HG03439 (cell line): Measurements from ENCODE around the gene FAM24B.
A peak's percentile ranks its signal among the peaks of the same experiment; 100 is the strongest.
"Not testable (repeated sequence)": the region's sequence is repeated elsewhere in the genome, so short reads cannot be mapped to it uniquely, and the experiment has no call there.

Experiments used
- ATAC-seq: cut with Tn5 transposase; IDR thresholded peaks from one replicate; pipeline ENCODE4 v1.9.1; 2021; ENCODE audit warnings: mild to moderate bottlenecking, moderate library complexity; ENCODE audit not compliant: unreplicated experiment

FAM24B gene

GRCh38 chr10:122879339-122880273 is at the start of gene FAM24B:
Gene FAM24B (minus strand): TSS chr10:122879581. CDS start chr10:122850515, 29,066 bp downstream.
- peak; percentile 89 for ATAC-seq

GRCh38 chr10:122915700-122916099 is 36.3 kb upstream of the FAM24B start:
- ATAC-seq: no peak

GRCh38 chr10:122911889-122912484 is 32.6 kb upstream of the FAM24B start:
- ATAC-seq: no peak

GRCh38 chr10:122910310-122910709 is 30.9 kb upstream of the FAM24B start, which contains the start of gene FAM24A:
Gene FAM24A (plus strand): TSS chr10:122910610. CDS start chr10:122911635, 1,025 bp downstream.
- ATAC-seq: no peak

- not testable (repeated sequence) for ATAC-seq
These were observed 24.5 kb upstream of the FAM24B start for GRCh38 chr10:122903861-122904260.

- no peak for ATAC-seq
These were observed 15.0 kb upstream of the FAM24B start for GRCh38 chr10:122894261-122894944.

GRCh38 chr10:122884166-122884565 is 4.8 kb upstream of the FAM24B start:
- no peak for ATAC-seq

- ATAC-seq: no peak
These were observed 3.4 kb upstream of the FAM24B start for GRCh38 chr10:122882766-122883165.

- ATAC-seq: no peak
These were observed 512 bp downstream of the FAM24B start for GRCh38 chr10:122878799-122879338.

GRCh38 chr10:122877264-122877663 is 2.1 kb downstream of the FAM24B start:
- ATAC-seq: no peak

- no peak for ATAC-seq
These were observed 2.9 kb downstream of the FAM24B start for GRCh38 chr10:122876467-122876855.

- no peak for ATAC-seq
These were observed 3.4 kb downstream of the FAM24B start for GRCh38 chr10:122875843-122876466.

- ATAC-seq: not testable (repeated sequence)
These were observed 7.4 kb downstream of the FAM24B start for GRCh38 chr10:122871947-122872346.

GRCh38 chr10:122868768-122869167 is 10.6 kb downstream of the FAM24B start:
- ATAC-seq: not testable (repeated sequence)

GRCh38 chr10:122866757-122867482 is 12.5 kb downstream of the FAM24B start:
- ATAC-seq: not testable (repeated sequence)

GRCh38 chr10:122864901-122865300 is 14.5 kb downstream of the FAM24B start:
- ATAC-seq: no peak

- no peak for ATAC-seq
These were observed 15.2 kb downstream of the FAM24B start for GRCh38 chr10:122864194-122864592.

GRCh38 chr10:122863216-122864193 is 15.9 kb downstream of the FAM24B start:
- no peak for ATAC-seq

GRCh38 chr10:122861711-122862161 is 17.6 kb downstream of the FAM24B start:
- ATAC-seq: no peak
